H7 (cell line): Measurements from ENCODE around the gene CLEC7A. TPM values are rescaled to one million over a fixed set of nuclear protein-coding genes. Genes with fewer than 3 reads are reported as not detected.

Source experiments
- DNase-seq: peaks from one replicate; pipeline ENCODE4 v3.0.0; 2012
- H3K27me3 ChIP-seq: 2 replicates; pipeline ENCODE4 v1.6.0; 2011; ENCODE audit warnings: mild to moderate bottlenecking, low read length; ENCODE audit not compliant: control insufficient read depth, insufficient read depth
- H3K36me3 ChIP-seq: replicated peaks from 2 replicates; pipeline ENCODE4 v1.5.1; 2011; ENCODE audit warnings: low read length; ENCODE audit not compliant: control insufficient read depth, insufficient read depth
- H3K4me3 ChIP-seq: 2 replicates; pipeline ENCODE4 v1.5.1; 2011; ENCODE audit warnings: low read depth, mild to moderate bottlenecking, control low read depth, low read length, moderate library complexity; ENCODE audit not compliant: insufficient read depth
- total RNA-seq: library from RNA; depleted of rRNA; stranded (reverse); fragments of >200 nt; shearing (Covaris generic); gene quantifications from 2 replicates; pipeline ENCODE4 v1.2.3, GENCODE V29; 2014; rRNA removed

The CLEC7A gene
- 0.07 TPM in 2 replicates for total RNA-seq

DNA sequence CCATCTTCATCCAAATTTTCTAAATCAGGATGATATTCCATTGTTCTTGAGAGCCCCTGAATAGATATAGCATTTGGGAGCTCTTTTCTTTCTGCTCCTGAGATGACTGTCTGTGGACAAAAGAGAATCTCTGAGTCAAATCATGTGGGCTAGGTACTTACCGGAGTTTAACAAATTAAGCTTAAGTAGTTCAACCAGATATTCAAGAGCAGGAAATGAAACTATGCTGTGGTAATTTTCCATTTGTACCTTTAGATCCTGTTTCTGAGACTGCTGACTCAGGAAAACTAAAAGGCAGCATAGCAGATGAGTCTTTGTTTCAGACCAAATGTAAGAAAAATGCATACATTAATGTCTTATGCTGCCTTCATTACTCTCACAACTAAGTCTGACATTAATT is at the start of gene CLEC7A:
Gene CLEC7A, minus strand, starts transcription at position 158 of the 400 bp plus-strand sequence. Its CDS starts 117 bp downstream, at position 41.
- no peak for DNase-seq
- H3K36me3 ChIP-seq: no peaks in the 10 kb centered on the region
- no peak within 1 kb of the TSS for H3K4me3 ChIP-seq
- H3K27me3 ChIP-seq: no peaks in the 10 kb centered on the region

- Histone ChIP-seq H3K27me3 (no peaks in the 10 kb centered on the region), H3K4me3 (no peak overlapping the region), H3K36me3 (no peaks in the 10 kb centered on the region)
- no peak for DNase-seq
Measured at GRCh38 chr12:10179776-10180181, 49.8 kb upstream of the CLEC7A start.

- Histone ChIP-seq H3K27me3 (no peaks in the 10 kb centered on the region), H3K36me3 (no peaks in the 10 kb centered on the region), H3K4me3 (no peak within 1 kb of the TSS)
- DNase-seq: no peak
Measured at GRCh38 chr12:10178821-10179220, 48.8 kb upstream of the CLEC7A start, which contains the start of gene TMEM52B. Gene TMEM52B, plus strand, starts transcription at chr12:10179032. Its CDS starts 543 bp downstream, at chr12:10179575.

DNA sequence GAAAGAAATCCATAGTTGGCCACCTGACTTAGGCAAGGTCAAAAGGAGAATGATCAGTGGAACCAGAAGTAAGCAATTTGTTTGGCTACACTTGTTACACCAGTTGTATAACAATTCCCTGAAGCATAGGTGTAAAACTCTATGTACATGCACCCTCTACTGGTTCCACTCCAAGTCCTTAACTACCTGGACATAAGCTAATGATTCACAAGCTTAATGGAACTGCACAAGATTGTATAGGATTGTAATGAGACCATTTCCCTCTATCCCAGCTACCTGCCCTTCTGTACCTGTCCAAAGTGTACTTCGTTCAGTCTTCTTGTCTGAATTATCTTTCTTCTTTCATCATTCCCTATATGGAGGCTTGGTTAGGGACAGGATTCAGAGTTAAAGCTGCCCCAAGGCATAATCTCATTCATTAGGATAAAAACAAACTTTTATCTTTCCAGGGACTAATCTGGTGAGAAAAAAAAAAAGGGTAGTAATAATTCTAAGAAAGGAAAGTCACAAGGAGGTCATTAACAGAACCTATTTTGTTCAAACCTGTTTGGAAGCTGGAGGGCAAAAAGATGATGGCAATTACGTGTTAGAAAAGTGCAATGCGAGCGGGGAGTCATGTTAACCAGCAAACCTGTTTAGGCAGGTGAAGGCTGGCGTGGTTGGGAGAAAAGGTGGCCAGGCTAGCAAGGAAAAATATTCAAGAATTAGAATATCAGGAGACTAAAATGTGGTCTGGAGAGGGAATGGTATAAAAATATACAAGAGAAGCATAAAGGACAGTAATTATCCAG is 46.0 kb upstream of the CLEC7A start:
- Histone ChIP-seq H3K27me3 (no peaks in the 10 kb centered on the region), H3K4me3 (no peak overlapping the region), H3K36me3 (no peaks in the 10 kb centered on the region)
- no peak for DNase-seq

GRCh38 chr12:10174986-10175614 is 45.1 kb upstream of the CLEC7A start:
- no peak for DNase-seq
- H3K4me3 ChIP-seq: no peak overlapping the region
- no peaks in the 10 kb centered on the region for H3K27me3 ChIP-seq

DNA sequence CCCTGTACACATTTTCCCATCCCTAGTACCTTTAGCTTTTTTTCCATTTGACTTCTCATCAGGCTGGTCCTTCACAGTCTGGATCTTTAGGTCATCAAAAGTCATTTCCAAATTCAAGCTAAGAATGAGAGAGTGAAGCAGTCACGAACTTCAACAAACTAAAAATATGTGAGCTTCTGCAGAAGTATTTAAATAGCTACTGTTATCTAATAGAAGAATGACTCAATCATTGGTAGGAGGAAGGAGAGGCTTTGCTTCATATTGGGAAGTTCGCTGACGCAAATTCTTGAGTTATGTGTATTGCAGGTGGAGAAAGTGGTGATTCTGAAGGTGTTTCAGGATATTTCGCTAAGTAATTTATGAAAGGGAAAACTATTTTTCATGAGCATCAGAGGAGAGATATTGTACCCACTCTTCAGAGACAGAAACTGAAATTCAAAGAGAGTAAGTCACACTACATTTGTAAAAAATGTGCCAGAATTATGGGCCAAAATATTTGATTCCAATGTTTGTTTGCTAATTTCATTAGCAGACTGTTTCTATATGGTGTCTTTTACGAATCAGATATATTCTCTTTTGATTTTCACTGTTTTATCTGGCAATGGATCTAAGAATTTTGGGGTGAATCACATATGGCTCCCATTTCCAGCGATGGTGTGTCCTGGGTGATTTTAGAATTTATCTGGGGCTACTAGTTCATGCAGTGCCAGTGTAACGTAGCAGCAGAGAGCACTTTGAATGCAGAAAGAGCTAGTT is 42.2 kb upstream of the CLEC7A start, which contains the start of gene OLR1:
Gene OLR1, minus strand, starts transcription at position 160 of the 756 bp plus-strand sequence. Its CDS starts 55 bp downstream, at position 105.
- no peak within 1 kb of the TSS for H3K4me3 ChIP-seq
- no peak for DNase-seq
- no peaks in the 10 kb centered on the region for H3K36me3 ChIP-seq
- no peaks in the 10 kb centered on the region for H3K27me3 ChIP-seq

More at GRCh38 chr12:10174986-10175614, 45.1 kb upstream of the CLEC7A start:
- no peaks in the 10 kb centered on the region for H3K36me3 ChIP-seq

DNA sequence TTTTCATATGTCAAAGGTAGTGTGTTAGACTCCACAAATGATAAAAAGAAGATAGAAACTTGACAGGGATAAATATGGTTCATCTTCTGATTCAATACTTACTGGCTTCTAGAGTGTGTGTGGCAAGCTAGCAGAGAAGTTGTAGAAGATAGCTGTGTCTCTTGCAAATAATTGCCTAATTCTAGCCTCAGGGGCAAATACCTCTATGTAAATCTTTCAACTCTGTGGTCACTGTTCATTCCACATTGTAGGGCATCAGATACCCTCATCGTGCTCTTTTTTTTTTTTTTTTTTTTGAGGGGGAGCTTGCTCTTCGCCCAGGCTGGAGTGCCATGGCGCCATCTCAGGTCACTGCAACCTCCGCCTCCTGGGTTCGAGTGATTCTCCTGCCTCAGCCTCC is 40.2 kb upstream of the CLEC7A start:
- no peak for DNase-seq
- Histone ChIP-seq H3K36me3 (no peaks in the 10 kb centered on the region), H3K4me3 (no peak overlapping the region), H3K27me3 (no peaks in the 10 kb centered on the region)

- no peak for DNase-seq
- Histone ChIP-seq H3K36me3 (no peaks in the 10 kb centered on the region), H3K4me3 (no peak overlapping the region), H3K27me3 (no peaks in the 10 kb centered on the region)
Measured at GRCh38 chr12:10169104-10169503, 39.1 kb upstream of the CLEC7A start.

DNA sequence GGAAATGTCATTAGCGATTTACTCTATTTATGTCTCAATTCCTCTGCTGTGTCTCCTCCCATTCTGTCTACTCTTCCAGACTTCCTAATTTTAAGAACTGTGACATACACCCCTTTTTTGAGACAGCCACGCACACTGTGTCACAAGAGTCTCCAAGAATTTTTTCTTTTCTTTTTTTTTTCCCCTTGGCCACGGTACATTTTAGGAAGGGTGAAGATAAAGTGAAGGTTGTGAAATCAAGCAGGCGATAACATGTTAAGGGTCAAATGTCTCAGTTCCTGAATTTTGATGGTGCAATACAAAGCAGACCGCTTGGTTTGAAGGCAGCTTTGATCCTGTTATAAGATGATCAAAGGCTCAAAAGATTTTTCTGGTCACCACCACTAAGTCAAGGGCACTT is 37.6 kb upstream of the CLEC7A start:
- Histone ChIP-seq H3K4me3 (no peak overlapping the region), H3K36me3 (no peaks in the 10 kb centered on the region), H3K27me3 (no peaks in the 10 kb centered on the region)
- no peak for DNase-seq

GRCh38 chr12:10165421-10165820 is 35.4 kb upstream of the CLEC7A start:
- no peaks in the 10 kb centered on the region for H3K36me3 ChIP-seq
- H3K4me3 ChIP-seq: no peak overlapping the region
- no peak for DNase-seq
- no peaks in the 10 kb centered on the region for H3K27me3 ChIP-seq

DNA sequence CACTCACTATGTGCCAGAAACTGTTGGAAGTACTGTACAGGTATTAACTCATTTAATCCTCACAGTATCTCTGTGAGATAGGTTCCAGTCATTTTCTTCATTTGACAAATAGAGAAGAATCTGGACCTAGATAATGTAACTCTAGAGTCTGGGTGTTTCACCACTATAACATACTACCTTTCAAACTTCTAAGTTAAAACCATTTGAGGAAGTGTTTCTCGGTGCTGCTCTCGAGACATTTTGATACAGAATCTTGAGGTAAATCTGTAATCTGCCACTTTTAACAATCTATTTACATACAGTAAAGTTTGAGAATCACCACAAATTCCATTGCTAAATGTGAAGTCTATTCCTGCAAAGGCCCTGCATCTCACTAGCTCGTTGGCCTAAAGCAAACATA is 33.1 kb upstream of the CLEC7A start:
- H3K36me3 ChIP-seq: no peaks in the 10 kb centered on the region
- DNase-seq: no peak
- H3K4me3 ChIP-seq: no peak overlapping the region
- no peaks in the 10 kb centered on the region for H3K27me3 ChIP-seq

DNA sequence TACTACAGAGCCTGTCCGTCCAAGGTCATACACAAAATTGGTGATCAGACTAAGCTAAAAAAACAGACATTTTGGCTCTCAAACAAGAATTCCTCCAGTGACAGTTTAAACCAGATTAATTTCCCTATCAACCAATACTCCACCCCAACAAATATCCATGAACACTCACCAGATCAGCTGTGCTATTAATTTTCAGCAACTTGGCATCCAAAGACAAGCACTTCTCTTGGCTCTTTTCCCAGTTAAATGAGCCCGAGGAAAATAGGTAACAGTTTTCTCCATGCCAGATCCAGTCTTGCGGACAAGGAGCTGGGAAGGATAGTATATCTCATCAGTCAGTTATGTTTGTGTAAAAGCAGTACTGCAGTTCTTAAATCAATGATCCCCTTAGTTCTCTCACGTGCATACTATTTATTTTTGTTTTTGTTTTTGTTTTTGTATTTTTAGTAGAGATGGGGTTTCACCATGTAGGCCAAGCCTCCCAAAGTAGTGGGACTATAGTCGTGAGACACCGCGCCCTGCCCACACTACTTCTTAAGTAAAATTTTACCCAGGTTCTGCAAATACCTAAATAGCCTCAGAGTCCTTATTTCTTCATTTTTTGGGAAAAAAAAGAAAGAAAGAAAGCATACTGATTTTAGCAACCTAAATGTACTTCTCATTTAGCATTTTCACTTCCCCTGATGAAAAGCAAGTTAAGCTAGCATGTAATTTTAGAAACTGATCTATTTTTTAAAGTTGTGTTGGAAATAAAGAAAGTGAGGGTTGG is 30.8 kb upstream of the CLEC7A start:
- Histone ChIP-seq H3K4me3 (no peak overlapping the region), H3K27me3 (no peaks in the 10 kb centered on the region)
- DNase-seq: no peak

GRCh38 chr12:10159280-10159679 is 29.3 kb upstream of the CLEC7A start:
- no peak for DNase-seq
- Histone ChIP-seq H3K4me3 (no peak overlapping the region), H3K27me3 (no peaks in the 10 kb centered on the region), H3K36me3 (no peaks in the 10 kb centered on the region)

More for the DNA sequence above, 30.8 kb upstream of the CLEC7A start:
- H3K36me3 ChIP-seq: no peaks in the 10 kb centered on the region

GRCh38 chr12:10158406-10158805 is 28.4 kb upstream of the CLEC7A start:
- no peaks in the 10 kb centered on the region for H3K27me3 ChIP-seq
- H3K36me3 ChIP-seq: no peaks in the 10 kb centered on the region
- no peak for DNase-seq
- H3K4me3 ChIP-seq: no peak overlapping the region
